ENCODE measurements around the gene YWHAB.
"Not testable (repeated sequence)": the region's sequence is repeated elsewhere in the genome, so short reads cannot be mapped to it uniquely, and the experiment has no call there.

YWHAB gene

DNA sequence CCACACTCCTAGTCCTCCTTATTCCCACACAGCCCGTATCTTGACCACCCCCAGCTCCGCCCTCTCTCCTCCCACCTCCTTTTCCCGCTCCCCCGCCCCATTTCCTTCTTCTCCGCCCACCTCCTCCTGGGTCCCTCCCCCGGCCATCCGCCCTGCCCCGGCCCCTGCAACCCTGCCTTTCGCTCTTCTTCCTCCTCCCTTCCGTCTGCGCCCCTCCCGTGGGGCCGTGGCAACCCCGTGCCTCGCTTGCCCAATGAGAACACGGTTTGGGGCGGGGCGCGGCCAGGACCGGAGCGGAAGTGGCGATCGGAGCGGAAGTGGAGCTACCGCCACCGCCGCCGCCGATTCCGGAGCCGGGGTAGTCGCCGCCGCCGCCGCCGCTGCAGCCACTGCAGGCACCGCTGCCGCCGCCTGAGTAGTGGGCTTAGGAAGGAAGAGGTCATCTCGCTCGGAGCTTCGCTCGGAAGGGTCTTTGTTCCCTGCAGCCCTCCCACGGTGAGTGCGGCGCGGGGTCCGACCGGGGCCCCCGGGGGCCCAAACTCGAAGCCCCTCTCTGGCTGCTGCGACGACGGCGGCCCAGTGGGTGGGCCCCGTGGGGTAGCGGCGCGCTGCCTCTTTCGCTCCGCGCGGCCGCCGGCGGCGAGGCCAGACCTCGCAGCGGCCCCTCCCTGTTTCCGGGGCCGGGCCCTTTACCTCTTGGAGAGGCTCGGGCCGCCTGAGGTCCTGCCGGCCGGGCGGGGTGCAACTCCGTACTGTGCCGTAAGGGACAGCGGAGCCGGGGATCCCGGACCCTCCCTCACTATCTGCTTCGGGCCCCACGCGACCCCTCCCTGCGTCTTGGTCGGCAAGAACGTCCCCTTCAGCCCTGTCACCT lies at the start of gene YWHAB:
Gene YWHAB, plus strand, starts transcription at position 314 of the 874 bp plus-strand sequence. CDS start 15,829 bp downstream, outside the sequence.
- DNase-seq = peak; percentile 94

DNA sequence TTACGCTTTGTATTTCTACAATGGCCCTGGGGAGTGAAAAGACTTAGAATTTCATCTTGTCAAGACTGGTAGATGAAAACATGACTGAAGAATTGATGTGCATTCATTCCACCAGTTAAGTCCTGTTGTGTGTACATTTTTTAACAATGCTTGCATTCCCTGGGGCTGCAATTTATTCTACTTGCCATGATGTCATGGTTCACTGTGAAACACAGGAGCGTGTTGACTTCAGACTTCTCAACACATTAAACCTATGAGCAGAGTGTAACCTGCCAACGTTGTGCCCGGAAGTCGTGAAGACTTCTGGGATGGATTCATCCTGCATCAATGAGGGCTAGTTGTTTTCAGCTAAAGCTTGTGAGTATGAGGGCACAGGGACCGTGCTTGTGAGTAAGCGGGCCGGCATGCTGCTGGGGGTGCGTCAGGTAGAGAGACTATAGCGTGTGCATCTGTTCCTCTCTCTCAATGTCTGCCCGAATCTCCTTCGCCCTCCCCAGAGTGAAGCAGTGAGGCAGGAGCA lies 48.8 kb upstream of the YWHAB start:
- DNase-seq = no peak

DNA sequence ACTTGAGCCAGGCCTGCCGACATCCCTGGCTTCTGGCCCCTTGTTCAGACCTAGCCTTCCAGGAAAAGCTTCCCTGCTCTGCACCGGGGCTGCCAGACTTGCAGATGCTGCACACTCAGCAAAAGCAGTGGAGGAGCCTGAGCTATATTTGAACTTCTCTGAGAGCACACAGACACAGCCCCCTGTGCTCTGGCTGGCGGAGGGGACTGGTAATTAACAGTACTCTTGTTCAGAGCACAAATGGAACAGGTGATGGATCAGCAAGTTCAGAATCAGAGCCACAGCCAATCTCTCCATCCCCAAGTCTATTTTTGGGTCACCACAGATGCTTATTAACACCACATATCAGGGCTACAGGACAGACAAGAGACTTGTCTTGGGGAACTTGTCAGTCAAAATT lies 47.6 kb upstream of the YWHAB start:
- DNase-seq = no peak

DNA sequence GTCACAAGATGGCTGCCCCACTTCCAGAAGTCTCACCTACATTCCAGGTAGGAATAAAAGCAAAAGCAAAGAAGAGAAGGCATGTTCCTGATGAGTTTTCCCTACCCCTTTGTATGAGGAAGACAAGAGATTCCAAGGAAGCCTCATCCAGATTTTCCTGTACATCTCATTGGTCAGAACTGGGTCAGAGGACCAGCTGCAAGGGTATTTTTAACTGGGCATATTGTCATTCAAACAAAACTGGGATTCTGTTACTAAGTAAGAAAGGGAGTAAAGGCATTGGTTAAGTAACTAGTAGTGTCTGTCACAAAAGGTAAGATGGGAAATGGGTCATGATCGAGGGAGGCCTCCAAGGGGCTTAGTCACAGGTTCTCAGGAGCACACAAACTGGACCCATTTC lies 47.0 kb upstream of the YWHAB start:
- DNase-seq = no peak

DNA sequence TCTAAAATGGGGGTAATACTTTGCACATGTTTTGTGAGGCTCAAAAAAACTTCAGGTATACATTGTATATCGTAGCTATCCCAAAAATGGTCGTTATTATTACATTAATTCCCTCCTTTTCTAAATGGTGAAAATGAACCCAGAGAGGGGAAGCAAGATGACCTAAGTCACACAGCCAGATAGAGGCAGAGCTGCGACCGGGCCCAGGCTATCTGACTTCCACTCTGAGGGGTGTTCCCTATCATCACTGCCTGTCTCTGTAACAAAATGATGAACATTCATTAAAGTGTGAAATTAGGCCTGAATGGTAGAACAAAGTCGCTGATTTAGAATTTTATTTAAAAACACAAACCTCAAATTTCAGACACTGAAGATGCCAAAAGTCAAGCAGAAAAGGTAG lies 46.0 kb upstream of the YWHAB start:
- DNase-seq = no peak

DNA sequence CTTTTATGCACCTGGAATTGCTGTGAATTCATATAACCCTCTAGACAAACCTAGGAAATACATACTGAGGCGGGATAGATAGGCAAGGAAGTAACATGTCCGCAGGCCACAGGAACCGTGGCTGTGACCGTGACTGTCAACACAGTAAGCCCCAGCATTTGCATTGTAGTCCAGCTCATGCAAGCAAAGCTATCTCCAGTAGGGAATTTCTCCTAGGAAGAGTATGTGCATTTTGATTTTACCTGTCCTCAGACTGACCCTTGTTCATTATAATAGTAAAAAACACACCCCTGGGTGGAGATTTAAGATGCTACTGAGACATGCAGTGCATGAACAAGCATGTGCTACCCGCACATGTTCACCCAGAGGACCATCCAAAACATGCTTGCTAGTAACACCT lies 44.7 kb upstream of the YWHAB start:
- no peak for DNase-seq

DNA sequence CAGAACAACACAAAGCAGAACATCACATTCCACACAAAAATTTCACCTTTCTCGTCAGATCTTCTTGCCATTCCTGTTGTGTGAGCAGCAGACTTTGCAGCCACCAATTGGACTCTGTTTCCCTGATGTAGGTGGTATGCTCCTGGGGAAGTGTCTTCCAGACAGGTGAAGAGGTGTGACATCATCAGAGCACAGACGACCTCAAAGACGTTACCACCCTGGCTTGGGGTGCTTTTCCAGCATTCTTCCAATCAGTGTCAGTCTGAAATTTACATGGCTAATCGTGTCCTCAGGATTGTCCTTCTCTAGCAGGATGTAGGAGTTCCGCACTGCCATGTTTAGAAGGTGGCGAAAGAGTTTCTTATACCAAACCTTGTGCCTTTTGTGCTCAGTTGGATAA lies 43.5 kb upstream of the YWHAB start:
- DNase-seq = no peak

DNA sequence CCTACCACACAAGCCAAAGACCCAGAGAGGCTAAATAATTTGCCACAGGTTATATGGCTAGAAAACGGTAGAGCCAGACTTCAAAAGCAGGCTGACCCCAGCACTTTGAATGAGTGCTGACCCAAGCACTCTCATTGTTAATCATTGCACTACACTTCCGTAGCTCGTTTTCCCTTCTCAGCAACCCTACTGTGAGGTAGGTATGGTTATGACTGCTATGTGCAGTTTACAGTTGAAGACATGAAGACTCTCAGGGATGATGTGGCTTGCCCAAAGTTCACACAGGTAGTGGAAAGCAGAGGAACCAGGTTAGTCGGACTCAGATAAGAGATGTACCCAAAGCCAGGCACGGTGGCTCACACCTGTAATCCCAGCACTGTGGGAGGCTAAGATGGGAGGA lies 41.6 kb upstream of the YWHAB start:
- no peak for DNase-seq

DNA sequence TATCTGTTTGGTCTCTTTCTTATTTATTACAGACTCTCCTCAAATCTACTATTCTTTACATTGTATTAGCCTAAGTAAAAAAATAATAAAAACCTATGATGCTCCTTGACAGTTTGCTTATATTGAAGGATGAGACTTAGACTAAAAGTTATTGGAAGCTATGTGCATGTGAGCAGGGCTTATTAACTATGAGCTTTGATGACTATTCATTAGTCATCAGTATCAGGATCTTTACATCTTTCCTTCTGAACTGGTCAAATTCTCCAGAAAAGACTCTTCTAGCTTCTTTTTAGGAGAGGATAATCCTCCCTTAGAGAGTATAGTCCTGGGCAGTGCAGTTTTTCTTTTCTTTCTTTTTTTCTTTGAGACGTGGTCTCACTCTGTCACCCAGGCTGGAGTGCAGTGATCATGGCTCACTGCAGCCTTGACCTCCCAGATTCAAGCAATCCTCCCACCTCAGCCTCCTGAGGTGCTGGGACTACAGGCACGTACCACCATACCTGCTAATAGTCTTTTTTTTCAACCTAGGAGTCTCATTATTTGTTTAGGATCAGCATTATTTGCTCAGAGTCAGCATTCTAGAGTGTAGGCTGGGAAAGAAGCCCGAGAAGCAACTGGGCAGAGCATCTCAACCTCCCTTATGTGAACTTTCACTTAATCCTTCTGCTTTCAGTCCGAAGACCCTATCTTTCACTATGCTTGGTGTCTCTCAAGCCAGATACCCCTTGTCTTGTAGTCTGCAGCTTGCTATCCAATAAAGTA lies 37.1 kb upstream of the YWHAB start:
- DNase-seq = no peak

DNA sequence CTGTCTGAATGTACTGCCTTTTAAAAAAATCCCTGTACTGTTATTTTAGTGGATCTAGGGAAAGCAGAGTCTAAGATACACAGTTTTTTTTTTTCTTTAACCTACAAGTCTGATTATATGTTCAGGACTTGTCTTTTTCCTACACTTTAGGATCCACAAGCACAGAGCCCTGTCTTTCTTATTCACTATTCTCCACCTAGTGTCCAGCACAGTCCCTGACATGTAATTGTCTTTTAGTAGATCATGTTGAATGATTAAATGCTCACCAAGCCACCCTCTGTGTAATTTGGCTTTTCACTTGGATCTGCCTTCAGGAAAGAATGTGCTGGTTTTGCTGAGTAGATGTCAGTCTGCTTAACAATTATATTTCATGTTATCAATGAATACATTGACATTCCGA lies 35.8 kb upstream of the YWHAB start:
- DNase-seq = no peak

DNA sequence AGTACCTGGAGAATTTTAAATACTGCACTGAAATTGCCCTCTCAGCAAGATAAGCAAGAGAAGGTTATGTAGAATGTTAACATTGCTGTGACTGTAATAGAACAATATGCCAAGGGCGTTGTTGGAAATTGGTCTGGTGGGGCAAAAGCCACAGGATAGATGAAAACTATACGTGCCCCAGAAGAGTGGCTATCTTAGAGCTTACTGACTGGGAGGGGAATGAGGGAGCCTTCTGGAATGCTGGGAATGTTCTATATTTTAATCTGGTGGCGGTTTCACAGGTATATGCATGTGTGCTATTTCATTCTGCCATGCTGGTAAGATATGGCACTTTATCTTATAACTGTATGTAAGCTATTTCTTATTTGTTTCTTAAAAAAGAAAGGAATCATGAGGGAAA lies 35.2 kb upstream of the YWHAB start:
- no peak for DNase-seq

DNA sequence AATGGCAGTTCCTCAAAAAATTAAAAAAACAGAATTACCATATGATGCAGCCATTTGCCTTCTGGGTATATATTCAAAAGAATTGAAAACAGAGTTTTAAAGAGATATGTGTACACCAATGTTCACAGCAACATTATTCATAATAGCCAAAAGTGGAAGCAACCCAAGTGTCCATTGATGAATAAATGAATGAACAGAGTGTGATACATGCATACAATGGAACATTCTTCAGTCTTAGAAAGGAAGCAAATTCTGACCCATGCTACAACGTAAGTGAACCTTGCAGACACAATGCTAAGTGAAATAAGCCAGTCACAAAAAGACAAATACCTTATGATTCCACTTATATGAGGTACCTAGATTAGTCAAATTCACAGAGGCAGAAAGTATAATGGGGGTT lies 34.7 kb upstream of the YWHAB start:
- no peak for DNase-seq

DNA sequence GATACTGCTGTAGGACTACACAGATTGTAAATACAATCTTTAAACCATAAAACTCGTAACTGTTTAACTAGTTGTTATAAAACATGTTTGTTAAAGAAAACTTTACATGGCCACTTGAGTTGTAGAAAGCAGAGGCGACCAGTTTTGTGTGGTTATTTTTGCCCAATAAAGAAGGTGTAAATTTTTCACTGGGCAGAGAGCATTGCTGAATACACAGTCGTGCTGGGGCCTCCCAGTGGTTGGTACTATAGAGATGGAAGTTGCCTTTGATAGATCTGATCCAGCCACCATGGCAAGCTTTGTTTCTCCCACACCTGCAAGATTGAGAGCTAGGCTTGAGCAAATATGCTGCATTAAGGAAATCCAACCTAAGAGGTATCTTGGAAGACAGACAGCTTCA lies 34.0 kb upstream of the YWHAB start:
- no peak for DNase-seq

DNA sequence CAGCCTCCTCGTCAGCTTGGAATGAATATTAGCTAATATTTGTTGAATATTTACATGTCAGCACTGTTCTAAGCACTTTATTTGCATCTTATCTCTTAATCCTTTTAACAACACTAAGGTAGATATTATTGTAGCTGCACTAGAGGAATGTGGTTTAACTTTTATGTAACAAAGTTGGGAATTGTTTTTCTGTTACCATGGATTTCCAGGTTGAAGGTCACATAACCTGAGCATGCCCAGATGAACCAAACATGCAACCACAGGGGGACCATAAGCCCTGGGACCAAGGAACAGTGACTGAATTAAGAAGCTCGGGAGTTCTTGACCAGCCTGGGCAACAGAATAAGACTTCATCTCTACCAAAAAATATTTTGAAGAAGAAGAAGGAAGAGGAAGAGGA lies 29.1 kb upstream of the YWHAB start:
- DNase-seq = no peak

DNA sequence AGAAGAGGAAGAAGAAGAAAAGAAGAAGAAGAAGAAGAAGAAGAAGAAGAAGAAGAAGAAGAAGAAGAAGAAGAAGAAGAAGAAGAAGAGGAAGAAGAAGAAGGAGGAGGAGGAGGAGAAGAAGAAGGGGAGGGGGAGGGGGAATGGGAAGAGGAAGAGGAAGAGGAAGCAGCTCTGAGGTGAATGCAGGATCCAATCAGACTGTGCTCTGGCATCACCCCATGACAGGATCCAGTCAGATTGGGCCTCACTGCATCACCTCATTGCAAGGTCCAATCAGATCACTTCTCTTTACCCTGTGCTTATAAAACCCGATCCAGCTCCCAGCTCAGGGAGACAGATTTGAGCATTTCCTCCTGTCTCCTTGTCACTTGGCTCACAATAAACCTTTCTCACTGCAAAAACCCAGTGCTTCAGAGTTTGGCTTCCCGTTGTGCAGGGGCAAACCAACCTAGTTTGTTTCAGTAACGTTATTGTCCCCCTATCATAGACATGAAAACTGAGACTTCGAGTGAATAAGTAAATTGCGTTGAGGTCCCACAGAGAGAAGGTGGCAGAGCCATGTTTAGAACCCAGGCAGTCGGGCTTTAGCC lies 28.6 kb upstream of the YWHAB start:
- no peak for DNase-seq

DNA sequence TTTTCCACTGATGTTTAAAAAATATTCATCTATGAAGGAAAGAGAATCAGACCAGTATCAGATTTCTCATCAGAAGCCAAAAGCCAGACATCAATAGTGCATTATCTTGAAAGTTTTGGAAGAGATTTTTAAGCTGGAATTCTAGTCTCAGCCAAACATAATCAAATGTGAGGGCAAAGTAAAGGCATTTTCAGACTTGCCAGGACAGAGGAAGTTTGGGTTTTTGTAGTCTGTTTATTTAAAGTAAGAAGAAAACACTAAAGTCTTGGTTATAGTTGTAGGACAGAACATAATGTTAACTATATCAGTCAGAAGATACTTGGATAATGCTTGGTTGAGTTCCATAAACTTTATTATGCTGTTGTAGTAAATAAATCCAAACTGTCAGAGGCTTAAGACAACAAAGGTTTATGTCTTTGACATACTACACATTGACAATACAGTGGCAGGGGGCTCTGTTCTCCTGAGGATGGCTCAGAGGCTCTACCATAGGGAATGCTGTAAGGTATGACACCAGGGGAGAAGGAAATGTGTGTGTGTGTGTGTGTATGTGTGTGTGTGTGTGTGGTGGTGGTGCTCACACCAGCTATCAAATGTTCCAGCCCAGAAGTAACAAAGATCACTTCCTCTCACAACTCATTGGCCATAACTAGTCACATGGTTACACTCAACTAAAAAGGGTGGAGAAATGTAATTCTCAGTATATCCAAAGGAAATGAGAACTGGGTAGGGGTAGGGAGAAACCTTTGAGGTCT lies 26.7 kb upstream of the YWHAB start:
- DNase-seq = no peak

DNA sequence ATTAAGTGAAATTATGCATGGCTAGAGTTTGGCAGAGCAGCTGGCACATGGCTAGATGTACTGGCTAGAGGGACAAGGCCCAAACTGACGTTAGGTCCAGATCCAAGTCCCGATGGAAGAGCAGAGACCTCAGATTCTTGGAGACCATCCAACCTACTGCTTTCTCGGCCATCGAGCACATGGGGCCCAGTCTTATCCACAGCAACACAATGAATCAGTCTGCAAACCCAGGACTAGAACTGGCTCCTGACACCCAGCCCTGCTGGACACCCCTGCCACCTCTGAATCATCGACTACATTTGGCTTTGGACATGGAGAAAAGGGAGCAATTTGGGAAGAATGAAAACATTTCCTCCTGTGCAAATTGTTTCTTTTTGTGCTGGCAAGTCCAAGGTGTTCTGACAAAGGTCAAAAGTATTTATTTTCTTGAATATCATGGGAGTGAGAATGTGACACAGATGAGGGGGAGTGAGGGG lies 23.9 kb upstream of the YWHAB start:
- DNase-seq = no peak

DNA sequence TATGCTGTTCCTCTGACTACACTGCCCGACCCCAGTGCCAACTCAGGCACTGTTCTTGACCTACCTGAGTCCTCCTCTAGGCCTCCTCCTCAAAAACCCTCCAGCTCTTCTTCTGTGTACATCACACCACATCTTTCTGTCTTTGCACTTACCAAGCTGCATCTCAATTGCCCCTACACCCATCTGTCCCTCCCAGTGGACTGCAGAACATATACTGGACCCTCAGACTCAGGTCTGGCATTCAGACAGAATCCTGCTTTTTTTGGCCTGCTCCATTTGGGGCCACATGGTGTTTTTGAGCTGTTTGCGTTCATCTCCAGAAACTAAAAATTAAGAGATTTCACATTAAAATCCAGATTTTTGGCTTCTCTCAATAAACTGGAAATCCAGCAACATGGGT lies 23.2 kb upstream of the YWHAB start:
- DNase-seq = no peak

DNA sequence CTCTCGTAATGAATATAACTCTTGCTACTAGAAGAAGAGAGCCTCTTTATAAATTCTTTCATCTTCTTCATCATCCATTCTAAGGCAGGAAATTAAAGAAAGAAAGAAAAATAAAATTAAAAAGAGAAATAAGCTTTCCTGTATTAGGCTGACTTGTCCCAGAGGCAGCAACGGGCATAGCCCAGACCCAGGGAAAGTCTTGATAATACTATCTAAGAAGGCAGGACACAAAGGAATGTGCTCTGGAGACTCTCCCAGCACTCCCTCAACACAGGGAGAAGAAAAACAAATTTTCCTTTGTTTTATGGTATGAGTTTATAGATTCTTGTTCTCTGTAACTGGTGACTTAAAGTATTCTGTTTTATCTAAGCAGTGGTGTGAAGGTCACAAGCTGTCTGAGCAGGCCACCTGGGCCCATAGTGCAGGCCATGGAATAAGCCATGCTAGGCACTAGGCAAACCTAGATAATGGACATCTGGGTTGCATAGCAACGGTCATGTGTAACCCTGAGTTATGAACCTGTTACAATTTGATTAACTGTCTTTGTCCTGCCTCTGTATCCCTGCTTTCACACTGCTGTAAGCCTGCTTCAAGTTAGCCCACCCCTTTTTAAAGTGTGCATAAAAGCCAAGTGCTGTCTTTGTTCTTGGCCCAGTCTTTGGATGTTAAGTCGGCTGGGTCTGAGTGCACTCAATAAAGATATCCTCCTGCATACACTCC lies 22.0 kb upstream of the YWHAB start:
- not testable (repeated sequence) for DNase-seq

DNA sequence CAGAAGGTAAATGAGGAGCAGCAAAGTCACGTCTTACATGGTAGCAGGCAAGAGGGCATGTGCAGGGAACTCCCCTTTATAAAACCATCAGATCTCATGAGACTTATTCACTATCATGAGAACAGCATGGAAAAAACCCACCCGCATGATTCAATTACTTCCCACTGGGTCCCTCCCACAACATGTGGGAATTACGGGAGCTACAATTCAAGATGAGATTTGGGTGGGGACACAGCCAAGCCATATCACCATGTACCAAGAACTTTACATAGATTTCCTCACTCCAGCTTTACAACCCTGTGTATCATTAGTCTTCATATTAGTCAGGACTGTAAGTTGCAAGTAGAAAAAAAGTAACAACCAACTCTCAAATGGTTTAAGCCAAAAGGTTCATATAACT lies 21.0 kb upstream of the YWHAB start:
- not testable (repeated sequence) for DNase-seq

DNA sequence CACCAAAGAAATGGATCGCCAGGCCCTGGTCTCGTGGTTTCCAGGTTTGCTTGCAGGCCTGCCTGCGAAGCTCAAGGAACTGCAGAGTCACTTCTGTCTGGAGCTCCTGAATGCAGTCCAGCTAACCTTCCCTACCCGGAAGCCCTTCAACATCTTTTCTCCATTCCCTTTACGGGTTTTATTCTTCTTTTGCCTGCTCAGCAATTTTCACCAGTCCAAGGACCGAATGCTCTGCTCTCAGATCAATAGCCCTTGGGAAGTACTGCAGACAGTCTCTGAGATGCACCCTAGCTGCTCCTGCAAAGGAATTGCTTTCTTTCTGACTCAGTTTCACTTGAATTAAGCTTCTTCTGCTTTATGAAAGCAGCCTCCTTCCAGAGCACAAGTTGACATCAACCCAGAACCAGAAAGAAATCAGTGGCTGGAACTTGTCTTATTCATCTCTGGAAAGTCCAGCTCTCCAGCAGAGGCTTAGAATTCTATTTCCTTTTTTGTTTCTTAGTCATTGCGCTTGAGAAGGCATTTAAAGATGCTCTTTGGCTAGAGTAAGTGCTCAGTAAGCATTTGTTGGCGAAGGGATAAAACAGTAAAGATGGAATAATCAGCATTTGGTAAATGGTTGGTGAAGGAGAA lies 18.7 kb upstream of the YWHAB start:
- no peak for DNase-seq

DNA sequence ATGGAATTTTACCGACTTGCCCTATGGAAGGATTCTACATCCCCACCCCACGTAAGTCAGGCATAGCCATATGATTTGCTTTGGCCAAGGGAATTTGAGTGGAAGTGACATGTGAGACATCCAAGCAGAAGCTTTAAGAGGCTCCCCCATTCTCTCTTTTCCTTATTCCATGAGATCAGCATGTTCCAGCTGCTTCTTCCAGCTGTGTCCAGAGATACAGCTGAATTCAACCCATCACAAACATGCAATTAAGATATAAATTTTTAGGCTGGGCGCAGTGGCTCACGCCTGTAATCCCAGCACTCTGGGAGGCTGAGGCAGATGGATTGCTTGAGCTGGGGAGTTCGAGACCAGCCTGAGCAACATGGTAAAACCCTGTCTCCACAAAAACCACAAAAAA lies 16.0 kb upstream of the YWHAB start:
- DNase-seq = no peak

Measured in KG1 (cell line).